Common myeloid progenitor, CD34-positive (primary cell): Measurements from ENCODE around the gene BARX2.
A peak's percentile ranks its signal among the peaks of the same experiment; 100 is the strongest.

ENCODE experiments used
- CTCF ChIA-PET: fragments of 350-600 bp; sonication (Branson Sonifier 250); formaldehyde crosslinking; loops from one replicate; lab custom pipeline; 2021; ENCODE audit warnings: antibody characterized with exemption; lab: Charles Lee
- POLR2A ChIA-PET: fragments of 350-600 bp; sonication (Branson Sonifier 250); formaldehyde crosslinking; loops from one replicate; lab custom pipeline; 2021; ENCODE audit warnings: antibody characterized with exemption; lab: Charles Lee
- DNase-seq, 3 donors: peaks; one replicate each; pipeline versions ENCODE4 v3.0.0 to v3.0.0-alpha.2; 2013
- H3K27ac ChIP-seq, 2 experiments: 1 replicate in 1 of 2; 2 replicates in 1 of 2; pipeline ENCODE4 v1.7.0; 2013; ENCODE audit warnings: inconsistent platforms in 2 of 2, low read length in 2 of 2, mild to moderate bottlenecking in 2 of 2, low read depth in 1 of 2, moderate library complexity in 1 of 2; ENCODE audit not compliant: severe bottlenecking in 2 of 2, insufficient read depth in 1 of 2, poor library complexity in 1 of 2
- H3K27me3 ChIP-seq, 5 experiments: replicated peaks in 2 of 5; 1 replicate in 3 of 5; 2 replicates in 2 of 5; pipeline versions ENCODE4 v1.6.1 to v1.7.0; 2013; ENCODE audit warnings: low read length in 4 of 5, mild to moderate bottlenecking in 2 of 5, moderate library complexity in 2 of 5, inconsistent platforms in 1 of 5; ENCODE audit not compliant: insufficient read depth in 5 of 5, control insufficient read depth in 4 of 5
- H3K36me3 ChIP-seq, 4 experiments: 1 replicate in 2 of 4; 2 replicates in 2 of 4; pipeline versions ENCODE4 v1.6.1 to v1.7.0; 2013; ENCODE audit warnings: low read length in 3 of 4, control low read depth in 1 of 4, mild to moderate bottlenecking in 1 of 4; ENCODE audit not compliant: control insufficient read depth in 4 of 4, insufficient read depth in 4 of 4
- H3K4me1 ChIP-seq, 4 experiments: 1 replicate in 3 of 4; 2 replicates in 1 of 4; pipeline versions ENCODE4 v1.6.1 to v1.7.1; 2013; ENCODE audit warnings: low read length in 3 of 4, mild to moderate bottlenecking in 3 of 4, control low read depth in 1 of 4, inconsistent platforms in 1 of 4, moderate library complexity in 1 of 4; ENCODE audit not compliant: control insufficient read depth in 4 of 4, insufficient read depth in 4 of 4; ENCODE audit errors: control extremely low read depth in 1 of 4
- H3K4me3 ChIP-seq, 7 experiments: 1 replicate in 4 of 7; 2 replicates in 3 of 7; pipeline versions ENCODE4 v1.5.1 to v1.7.0; 2013; ENCODE audit warnings: mild to moderate bottlenecking in 7 of 7, low read length in 6 of 7, moderate library complexity in 6 of 7, inconsistent platforms in 2 of 7, low read depth in 2 of 7, control low read depth in 1 of 7; ENCODE audit not compliant: insufficient read depth in 4 of 7, control insufficient read depth in 1 of 7; ENCODE audit errors: extremely low read depth in 1 of 7
- H3K9me3 ChIP-seq, 5 experiments: 1 replicate in 4 of 5; 2 replicates in 1 of 5; pipeline versions ENCODE4 v1.6.1 to v1.7.1; 2013; ENCODE audit warnings: low read length in 4 of 5, mild to moderate bottlenecking in 2 of 5, inconsistent platforms in 1 of 5, low read depth in 1 of 5, moderate library complexity in 1 of 5; ENCODE audit not compliant: control insufficient read depth in 4 of 5, insufficient read depth in 2 of 5; ENCODE audit errors: control extremely low read depth in 1 of 5
- WGBS: methylation state at CpG from one replicate; pipeline ENCODE4 v1.1.5; 2013; ENCODE audit not compliant: insufficient coverage; 5-methylcytosine and 5-hydroxymethylcytosine counted together

BARX2 gene

DNA sequence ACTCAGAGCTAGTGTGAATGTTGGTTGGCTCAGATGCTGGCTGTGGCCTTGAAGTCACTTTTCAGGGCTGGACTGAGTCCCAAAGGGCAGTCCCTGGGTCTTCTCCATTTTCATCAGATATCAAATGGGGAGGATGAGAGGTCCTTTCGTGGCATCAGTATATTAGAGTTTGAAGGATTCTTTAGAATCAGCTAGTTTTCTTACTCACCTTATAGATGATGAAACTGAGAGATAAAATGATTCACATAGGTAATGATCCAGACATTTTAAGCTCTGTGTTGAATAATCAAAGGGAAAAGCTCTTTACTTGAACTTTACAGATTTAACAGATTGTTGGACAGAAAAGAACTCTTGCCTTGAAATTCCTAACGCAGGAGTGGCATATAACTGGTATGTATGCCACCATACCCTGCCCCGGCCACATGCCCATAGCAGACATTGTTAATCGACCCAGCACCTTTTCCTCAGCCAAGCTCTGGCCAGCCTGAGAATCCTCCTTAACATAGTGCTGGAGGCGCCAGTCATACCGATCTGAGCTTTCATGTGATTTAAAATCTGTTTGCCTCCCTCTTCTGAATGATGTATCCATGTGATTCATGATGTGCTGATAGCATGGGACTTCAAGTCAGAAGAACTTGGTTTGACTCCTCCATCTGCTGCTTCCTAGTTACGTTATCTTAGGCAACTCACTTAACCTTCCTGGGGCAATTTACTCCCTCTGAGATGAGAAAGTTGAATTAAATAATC lies 60.0 kb downstream of the BARX2 start:
- CTCF ChIA-PET = interaction anchor here (1.5 kb wide), 1 partner anchor 46 kb away, joined by 3 read pairs; no protein-coding TSS in a partner anchor
- no peak overlapping the region for H3K4me3 ChIP-seq
- peaks cover 0 to 44% (median 15%) of the 10 kb centered on the region in 5 experiments for H3K27me3 ChIP-seq
- POLR2A ChIA-PET = no interaction called here
- DNase-seq = no peak
- 94% methylated on average over 5 of the region's 7 CpGs for WGBS
- peaks cover 0 to 10% (median 5%) of the 10 kb centered on the region in 4 experiments for H3K4me1 ChIP-seq
- no peaks in the 10 kb centered on the region for H3K36me3 ChIP-seq
- H3K9me3 ChIP-seq = peaks cover 0 to 11% (median 3%) of the 10 kb centered on the region in 5 experiments
- no peak overlapping the region for H3K27ac ChIP-seq

DNA sequence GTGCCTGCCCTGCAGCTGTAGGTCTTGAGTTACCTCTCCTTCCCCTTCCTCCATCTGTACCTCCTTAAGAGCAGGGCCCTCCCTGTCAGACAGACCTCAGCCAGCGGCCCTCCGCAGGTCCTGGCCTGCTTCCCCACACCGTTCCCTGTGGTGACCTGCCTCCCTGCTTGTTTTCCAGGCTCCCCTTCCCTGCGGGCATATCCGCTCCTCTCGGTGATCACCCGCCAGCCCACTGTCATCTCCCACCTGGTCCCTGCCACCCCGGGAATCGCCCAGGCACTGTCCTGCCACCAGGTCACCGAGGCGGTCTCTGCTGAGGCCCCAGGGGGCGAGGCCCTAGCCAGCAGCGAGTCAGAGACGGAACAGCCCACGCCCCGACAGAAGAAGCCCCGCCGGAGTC lies 60.9 kb downstream of the BARX2 start:
- CTCF ChIA-PET = no interaction called here
- H3K27ac ChIP-seq = no peak overlapping the region

DNA sequence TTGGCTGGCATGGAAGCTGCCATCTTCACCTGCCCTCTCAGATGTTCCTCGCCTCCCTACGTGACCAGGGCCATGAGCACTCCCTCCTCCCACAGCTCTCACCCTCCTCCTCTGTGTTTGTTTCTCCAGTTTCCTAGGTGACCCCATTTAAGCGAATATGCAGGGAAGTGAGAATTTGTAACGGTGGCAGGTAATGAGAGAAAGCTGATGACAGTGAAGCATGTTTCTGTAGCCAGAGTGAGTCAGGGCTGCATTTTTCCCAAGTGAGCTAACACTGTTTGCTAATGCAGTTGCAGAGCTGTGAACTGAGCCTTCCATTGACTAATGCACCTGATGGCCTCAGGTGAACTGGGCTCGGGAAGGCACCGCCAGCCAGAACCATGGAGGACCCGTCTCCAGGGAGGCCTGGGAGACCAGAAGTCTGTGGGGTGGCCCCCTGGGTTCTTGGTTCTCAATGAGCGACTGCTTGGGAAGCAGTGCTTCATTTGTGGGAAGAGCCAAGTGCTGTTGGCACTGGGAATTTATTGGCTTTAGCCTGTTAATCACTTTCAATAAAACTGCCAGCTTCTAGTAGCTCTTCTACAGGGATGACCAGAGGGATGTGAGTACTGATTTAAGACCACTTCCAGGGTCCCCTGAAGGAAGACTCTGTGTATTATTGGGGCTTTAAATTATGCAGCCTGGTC lies 64.5 kb downstream of the BARX2 start:
- H3K4me1 ChIP-seq = peaks cover 4 to 20% (median 12%) of the 10 kb centered on the region in 4 experiments
- no peaks in the 10 kb centered on the region for H3K36me3 ChIP-seq
- no peak overlapping the region for H3K27ac ChIP-seq
- H3K9me3 ChIP-seq = no peaks in the 10 kb centered on the region
- peak in 2 of 3 donors; percentile 43 to 48 for DNase-seq
- POLR2A ChIA-PET = interaction anchor here (0.5 kb wide), 1 partner anchor 11 kb away, joined by 3 read pairs; no protein-coding TSS in a partner anchor
- peaks cover 0 to 32% (median 11%) of the 10 kb centered on the region in 5 experiments for H3K27me3 ChIP-seq
- 87% methylated on average over 6 of the region's 8 CpGs for WGBS
- CTCF ChIA-PET = no interaction called here
- no peak overlapping the region for H3K4me3 ChIP-seq

More for the DNA sequence above, 60.9 kb downstream of the BARX2 start:
- Histone ChIP-seq H3K27me3 (peaks cover 0 to 44% (median 15%) of the 10 kb centered on the region in 5 experiments), H3K4me1 (peaks cover 0 to 10% (median 5%) of the 10 kb centered on the region in 4 experiments), H3K4me3 (no peak overlapping the region), H3K9me3 (peaks cover 0 to 4% (median 0%) of the 10 kb centered on the region in 5 experiments), H3K36me3 (no peaks in the 10 kb centered on the region)
- WGBS = 89% methylated on average over 14 of the region's 18 CpGs
- DNase-seq = no peak
- POLR2A ChIA-PET = no interaction called here

DNA sequence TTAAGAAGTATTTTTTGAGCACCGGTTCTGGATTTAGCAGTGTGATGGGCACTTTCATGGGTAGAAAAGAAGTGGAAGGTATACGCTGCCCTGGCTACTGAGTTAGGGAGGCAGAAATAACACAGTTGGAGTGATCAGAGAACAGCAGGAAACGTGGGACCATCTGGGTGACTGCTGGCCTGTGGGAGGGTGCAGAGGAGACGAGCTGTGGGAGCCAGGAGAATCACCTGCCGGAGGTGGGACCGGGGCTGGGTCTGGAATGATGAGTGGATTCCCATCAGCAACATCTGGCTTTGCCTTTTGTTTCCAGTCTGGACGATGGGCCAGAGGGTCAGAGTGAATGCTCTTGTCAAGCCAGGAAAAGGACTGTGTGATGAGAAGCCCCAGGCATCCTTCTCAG lies 66.5 kb downstream of the BARX2 start:
- Histone ChIP-seq H3K27me3 (peaks cover 0 to 27% (median 8%) of the 10 kb centered on the region in 5 experiments), H3K4me1 (peaks cover 4 to 15% (median 9%) of the 10 kb centered on the region in 4 experiments), H3K9me3 (no peaks in the 10 kb centered on the region), H3K27ac (no peak overlapping the region), H3K36me3 (no peaks in the 10 kb centered on the region), H3K4me3 (no peak overlapping the region)
- DNase-seq = no peak
- CTCF ChIA-PET = no interaction called here
- POLR2A ChIA-PET = no interaction called here
- 93% methylated on average over 7 of the region's 7 CpGs for WGBS

DNA sequence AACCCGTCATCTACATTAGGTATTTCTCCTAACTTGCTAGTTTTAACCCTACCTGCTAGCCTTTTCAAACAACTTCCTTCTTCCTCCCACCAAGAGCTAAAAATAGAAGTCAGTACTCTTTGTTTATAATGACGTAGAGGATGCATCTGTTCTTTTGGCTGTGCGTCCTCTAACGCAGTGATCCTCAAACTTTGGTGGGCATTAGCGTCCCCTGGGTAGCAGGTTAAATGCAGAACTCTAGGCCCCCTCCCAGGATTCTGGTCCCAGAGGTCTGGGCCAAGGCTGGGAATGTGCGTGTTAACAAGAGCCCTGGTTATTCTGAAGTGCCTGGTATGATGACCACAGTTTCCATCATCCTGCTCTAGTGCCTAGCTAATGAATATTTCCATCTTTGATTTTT lies 67.6 kb downstream of the BARX2 start:
- Histone ChIP-seq H3K9me3 (peaks cover 0 to 6% (median 0%) of the 10 kb centered on the region in 5 experiments), H3K27ac (no peak overlapping the region), H3K27me3 (peaks cover 0 to 22% (median 4%) of the 10 kb centered on the region in 5 experiments), H3K36me3 (no peaks in the 10 kb centered on the region), H3K4me3 (peak overlapping the region in 1 of 7 experiments; percentile 26), H3K4me1 (peaks cover 4 to 15% (median 9%) of the 10 kb centered on the region in 4 experiments)
- CTCF ChIA-PET = no interaction called here
- DNase-seq = peak; percentile 42 to 89 (median 87)
- WGBS = 7% methylated on average over 3 of the region's 6 CpGs
- POLR2A ChIA-PET = no interaction called here

DNA sequence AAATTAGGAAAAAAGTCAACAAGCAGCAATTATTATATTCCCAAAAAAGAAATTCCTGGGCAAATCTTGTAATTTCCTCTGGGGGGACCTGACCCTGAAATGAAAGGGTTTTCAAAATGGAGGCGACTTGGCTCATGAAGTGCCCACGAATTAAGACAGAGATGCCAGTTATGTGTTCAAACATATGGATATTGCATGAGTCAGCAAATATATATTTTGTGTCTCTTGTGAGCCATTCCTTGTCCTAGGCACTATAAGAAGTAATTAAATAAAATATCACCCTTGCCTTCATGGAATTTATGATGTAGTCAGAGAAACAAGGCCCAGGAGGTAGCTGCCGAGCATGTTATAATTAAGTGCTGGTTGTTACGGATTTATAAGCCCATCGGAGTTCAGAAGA lies 68.6 kb downstream of the BARX2 start:
- CTCF ChIA-PET = no interaction called here
- peaks cover 4 to 15% (median 9%) of the 10 kb centered on the region in 4 experiments for H3K4me1 ChIP-seq
- H3K27ac ChIP-seq = no peak overlapping the region
- 100% methylated on average over 1 of the region's 5 CpGs for WGBS
- POLR2A ChIA-PET = no interaction called here
- H3K36me3 ChIP-seq = no peaks in the 10 kb centered on the region
- peaks cover 2 to 11% (median 3%) of the 10 kb centered on the region in 5 experiments for H3K9me3 ChIP-seq
- DNase-seq = no peak
- peaks cover 0 to 14% (median 0%) of the 10 kb centered on the region in 5 experiments for H3K27me3 ChIP-seq
- H3K4me3 ChIP-seq = no peak overlapping the region
